ENCODE data around the gene PPT1.
A peak's percentile ranks its signal among the peaks of the same experiment; 100 is the strongest.

PPT1 gene

DNA sequence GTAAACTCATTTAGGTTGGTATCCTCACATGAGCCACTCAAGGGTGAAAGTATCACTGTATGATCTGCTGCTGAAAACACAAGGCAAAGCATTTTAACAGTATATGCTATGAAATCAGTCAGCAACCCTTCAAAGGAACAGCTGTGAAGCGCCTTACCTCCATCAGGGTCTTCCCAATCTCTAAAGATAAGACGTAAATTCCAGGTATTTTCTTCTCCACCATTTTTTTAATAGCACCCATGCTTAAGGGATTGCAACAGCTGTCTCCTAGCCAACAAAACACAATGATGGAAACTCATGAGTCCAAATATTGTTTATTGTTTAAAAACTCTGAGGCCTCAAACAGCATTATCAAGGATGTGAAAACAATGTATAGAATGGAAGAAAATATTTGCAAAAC lies 4.8 kb downstream of the PPT1 start:
- DNase-seq, result no peak

DNA sequence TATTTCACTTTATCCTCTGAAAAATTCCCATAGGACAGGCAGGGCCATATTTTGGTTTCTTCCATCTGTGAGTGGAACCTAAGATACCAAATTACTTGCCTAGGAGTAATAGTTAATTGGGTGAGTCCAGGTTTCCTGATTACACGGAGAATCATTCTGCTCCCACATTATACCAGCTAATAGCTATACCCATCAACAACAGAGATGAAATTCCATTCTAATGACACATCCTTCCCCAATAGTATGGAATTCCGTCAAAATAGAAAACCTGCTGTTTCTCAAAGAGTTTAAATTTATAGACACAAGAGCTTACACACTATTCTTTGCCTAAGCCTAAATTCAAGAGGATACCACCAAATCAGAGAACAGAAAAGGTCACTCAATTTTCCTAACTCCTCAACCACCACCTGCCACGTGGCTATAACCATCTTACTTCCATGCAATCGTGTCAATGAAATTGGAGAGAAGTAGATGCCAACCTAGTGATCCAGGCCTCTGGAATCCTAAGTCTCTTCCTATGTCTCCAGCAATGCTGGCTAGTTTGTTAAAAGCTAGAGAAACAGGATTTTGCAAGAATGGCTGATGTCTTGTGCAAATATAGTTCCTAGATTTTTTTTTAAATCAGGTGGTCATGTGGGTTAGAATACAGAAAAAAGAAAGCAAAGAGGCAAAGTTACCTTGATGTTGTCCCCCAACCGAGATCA lies 6.2 kb downstream of the PPT1 start:
- no peak for DNase-seq

DNA sequence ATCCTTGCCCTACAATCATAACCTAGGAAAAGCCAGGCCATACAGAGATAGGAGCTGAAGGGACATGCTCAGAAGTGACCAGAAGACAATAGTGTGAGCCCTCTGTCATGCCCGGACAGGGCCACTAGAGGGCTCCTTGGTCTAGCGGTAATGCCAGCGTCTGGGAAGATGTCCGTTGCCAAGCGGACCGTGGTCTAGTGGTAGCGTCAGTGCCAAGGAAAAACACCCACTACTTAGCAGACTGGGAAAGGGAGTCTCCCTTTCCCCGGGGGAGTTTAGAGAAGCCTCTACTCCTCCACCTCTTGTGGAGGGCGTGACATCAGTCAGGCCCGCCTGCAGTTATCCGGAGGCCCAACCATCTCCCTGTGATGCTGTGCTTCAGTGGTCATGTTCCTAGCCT lies 12.3 kb downstream of the PPT1 start:
- DNase-seq, result peak; percentile 44

DNA sequence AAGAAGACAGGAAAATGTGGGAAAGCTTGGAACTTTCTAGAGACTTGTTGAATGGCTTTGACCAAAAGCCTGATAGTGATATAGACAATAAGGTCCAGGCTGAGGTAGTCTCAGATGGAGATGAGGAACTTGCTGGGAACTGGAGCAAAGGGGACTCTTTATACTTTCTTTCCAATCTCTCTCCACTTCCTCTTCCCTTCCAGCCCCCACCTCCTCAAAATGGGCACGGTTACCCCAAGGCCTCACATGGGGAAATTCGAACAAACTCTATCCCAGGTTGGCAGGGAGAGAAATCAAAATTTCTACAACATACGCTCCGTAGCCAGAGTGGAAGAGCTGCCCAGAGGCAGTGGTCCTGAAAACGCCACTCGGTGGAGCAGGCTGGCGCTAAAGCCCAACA lies 15.2 kb downstream of the PPT1 start:
- DNase-seq, result no peak

DNA sequence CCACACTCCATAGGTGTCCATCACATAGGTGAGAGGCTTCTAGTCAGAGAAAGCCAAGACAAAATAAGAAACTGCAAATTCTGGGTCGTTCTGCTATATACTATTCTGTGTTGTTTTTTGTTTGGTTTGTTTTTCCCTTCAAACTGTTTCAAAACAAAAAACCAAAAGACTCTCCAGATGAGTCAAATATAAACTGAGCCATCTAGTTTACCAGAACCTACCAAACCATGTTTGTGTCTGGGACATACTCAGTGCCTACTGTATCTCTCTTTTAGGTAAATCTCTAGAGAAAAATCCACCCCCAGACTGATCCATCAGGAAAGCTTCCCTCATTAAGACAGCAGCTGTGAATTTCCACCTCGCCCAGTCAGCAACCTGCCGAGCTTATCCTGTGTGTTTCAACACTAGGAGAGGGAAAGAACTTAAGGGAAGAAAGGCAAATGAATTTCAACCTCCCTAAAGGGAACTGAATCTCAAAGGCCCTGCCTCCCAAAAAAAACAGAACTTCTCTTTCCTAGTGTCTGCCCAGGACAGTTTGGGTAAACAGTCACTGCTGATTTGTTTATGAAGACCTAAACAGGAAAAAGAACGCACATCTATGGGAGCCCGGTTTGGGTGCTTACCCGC lies 17.2 kb downstream of the PPT1 start:
- DNase-seq, result no peak

DNA sequence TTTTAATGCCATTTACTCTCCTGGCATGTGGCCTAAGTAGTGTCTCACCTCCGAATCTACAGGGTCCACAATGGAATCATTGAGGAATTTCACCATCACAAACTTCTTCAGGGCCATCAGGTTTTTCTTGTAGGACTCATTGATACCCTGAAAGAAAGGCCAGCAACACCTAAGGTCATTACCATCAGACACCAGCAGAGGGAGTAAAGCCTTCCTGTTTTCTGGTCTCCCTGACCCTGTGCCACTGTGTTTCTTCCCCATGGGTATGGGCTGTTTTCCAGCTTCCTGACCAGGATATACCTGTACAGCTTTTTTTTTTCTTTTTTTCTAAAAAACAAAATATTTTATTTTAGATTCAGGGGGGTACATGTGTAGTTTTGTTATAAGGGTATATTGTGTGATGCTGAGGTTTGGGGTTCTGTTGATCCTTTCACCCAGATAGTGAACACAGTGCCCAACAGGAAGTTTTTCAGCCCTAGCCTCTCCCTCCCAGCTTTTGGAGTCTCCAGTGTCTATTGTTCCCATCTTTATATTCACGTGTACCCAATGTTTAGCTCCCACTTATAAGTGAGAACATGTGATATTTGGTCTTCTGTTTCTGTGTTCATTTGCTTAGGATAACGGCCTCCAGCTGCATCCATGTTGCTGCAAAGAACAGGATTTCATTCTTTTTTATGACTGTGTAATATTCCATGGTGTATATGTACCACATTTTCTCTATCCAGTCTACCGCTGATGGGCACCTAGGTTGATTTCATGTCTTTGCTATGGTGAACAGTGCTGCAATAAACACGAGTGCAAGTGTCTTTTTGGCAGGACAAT lies 18.3 kb downstream of the PPT1 start:
- DNase-seq, result peak; percentile 19

DNA sequence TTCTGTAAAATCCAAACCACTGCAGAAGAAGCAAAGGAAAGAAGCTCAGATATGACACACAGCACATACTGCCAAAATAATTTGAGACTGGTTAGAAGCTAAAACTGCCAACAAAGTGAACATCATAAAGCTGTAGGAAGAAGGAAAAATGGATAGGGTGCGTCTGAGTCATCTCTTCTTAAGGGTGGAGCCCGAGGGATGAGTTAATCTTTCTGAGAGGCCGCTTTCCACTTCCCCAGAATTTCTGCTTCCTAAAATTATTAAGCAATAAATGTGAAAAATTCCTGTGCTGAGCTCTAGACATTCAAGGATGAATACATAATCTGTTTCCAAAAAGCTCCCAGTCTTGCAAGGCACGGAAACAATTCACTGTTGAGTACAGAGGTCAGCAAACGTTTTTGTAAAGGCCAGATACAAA lies 20.1 kb downstream of the PPT1 start:
- DNase-seq, result no peak

DNA sequence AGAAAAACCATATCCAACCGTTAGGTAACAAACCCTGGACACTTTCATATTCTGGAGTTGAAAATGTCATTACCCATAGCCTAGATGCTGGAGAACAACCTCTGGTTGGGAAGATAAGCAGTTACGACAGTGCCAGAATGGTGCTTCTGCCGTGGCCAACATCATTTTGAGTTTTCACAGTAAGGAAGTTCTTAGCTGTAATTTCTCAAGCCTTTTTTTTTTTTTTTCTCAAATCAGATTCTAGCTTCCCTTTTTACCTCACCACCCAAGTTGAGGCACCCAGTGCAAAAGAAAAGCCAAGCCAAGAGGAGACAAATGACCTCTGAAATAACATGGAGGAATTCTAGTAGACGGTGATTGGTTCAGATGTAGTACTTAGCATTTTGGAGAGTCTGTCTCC lies 21.8 kb downstream of the PPT1 start:
- no peak for DNase-seq

DNA sequence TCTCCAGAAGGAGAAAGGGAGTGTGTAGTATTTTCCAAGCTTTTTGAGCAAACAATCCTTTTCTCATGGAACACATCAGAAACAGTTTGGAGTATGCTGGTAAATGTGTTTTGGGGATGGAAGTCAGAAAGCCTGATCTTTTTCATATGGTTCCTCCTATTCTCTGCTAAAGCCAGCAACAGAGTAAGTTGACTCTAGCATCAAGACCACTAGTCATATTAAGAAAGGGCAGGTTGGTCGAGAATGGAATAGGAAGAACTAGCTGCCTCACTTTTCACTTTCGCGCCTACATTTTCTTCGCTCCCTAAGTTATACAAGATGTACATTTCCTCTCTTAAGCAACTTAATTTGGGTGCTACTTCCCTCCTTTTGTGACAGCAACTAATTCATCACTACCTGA lies 24.0 kb downstream of the PPT1 start:
- no peak for DNase-seq

DNA sequence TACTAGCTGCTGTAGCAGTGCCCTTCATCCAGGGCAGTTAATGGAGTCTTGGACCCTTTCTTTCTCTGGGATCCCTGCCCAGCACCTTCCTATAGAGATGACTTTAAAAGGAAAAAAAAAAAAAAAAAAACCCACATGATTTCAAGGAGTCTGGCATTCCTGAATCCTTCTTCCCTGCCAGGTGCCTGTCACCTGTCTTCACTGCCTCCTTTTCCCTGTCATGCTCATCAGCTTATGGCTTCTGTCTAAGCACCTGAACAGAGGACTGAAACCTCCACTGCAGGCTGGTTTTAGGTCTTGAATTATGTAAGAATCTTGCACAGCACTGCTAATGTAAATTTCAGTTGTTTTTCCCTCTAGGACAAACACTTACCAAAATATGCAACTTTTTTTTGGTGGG lies 24.9 kb downstream of the PPT1 start:
- DNase-seq, result no peak

DNA sequence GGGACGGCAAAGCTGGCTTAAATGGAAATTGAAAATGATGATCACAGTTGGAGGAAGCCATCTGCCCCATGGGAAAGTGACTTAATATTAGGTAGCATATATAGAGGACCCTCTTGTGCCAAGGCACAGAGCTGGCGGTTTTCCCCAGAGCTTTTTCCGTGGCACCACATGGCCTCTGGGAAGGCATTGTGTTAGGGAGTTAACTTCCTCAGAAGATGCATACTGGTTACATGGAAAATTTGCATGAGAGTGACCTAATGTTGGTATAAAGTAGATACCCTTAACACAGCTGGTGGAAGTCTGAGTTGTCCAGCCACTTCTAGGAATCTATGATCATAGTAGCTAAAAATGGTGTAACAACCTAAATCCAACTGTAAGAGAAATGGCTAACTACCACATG lies 29.2 kb downstream of the PPT1 start:
- DNase-seq, result no peak

DNA sequence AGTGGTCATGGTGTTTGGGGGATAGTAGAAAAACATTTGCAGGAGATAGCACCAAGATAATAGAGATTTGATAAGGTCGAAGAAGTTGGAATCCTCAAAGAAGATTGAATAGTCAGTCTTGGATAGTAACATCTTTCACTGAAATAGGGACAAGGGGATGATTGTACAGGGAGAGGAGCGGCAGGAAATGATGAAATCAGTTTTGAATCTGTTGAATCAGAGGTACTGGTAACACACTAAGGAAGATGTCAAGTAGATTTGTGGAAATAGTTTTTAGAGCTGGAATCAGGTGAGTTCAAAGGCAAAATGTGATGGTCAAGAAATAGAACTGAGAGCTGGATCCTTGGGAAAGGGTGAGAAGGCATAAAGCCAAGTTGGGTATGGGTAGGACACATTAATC lies 30.0 kb downstream of the PPT1 start:
- DNase-seq, result no peak

DNA sequence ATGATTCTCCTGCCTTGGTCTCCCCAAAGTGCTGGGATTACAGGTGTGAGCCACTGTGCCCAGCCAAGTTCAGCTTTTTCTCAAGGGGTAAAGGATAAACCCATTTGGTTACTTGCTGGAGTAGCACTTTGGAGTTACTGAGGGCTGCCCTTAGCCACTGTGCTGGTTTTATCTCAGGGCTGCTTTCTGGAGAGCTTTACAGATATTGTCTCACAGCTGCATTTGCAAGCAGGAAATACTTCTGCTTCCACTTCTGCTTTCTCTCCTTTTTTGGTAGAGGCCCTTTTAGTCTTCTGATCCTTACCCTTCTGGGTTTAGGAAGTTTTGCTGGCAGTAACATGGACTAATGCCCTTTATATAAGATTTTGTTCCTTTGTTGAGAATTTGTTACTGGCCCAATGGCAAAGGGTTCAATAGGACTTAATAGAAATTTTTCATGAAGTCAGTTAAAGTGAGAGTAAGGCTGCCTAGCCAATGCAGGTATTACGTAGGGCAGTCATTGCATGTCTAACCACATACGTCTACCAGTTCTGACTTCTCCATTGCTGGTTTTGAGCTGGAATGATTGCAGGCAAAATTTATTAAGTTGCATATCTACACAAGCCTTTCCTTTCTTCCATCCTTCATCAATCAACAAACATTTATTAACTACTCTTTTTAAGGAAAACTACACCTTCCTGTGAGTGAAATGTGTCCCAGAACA lies 32.1 kb downstream of the PPT1 start:
- peak; percentile 18 for DNase-seq

DNA sequence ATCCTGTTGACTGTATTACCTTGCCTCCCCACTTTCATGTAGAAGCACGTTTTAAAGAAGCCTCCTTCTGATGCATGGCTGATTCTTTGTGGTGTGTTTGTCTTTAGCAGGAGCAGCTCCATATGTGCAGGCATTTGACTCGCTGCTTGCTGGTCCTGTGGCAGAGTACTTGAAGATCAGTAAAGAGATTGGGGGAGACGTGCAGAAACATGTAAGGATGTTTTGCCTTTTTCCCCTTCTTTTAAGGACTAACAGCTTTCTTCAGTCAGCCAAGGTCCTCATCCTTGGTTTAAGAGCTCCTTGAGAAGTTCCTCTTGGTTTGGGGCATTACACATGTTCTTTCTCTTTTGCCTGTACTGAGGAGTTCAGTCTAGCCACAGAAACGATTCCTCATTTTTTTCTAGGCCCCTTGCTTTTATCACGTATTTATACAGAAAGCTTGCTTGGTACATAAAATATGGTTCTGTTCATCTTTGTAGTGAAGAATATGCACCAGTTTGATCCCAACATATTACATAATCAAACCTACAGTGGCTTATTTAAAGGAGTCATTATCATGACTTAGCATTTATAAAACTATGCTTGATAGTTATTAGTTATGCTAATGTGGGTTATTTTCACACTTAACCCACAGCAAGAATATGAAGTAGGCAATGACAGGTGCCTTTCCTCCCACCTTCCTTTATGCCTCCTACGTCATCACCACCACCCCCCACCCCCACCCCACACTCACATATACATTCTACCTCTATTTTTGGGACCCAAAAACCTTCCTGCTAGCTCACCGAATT lies 36.9 kb downstream of the PPT1 start:
- DNase-seq, result no peak

DNA sequence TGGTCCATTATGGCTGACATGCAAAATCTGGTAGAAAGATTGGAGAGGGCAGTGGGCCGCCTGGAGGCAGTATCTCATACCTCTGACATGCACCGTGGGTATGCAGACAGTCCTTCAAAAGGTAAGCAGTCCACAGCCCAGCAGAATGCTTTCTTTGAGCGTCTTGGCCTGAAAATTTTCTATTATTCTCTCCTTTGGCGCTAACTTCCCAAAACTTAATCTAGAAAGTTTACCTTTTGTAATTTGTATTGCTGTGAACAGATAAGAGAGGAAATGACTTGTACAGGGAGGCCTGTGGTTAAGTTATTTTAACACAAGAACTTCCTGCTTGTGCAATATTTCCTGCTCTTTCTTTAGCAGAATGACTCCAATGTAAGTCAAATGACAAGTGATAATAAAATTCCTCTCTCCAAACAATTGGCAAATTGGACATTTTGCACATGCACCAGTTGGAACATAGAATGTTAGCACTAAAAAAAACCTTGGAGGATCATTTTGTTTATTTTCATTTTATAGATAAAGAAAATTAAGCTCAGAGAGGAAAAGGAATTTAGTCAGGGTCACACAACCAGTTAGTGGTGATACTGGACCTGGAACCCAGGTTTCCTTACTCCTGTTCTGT lies 37.6 kb downstream of the PPT1 start:
- DNase-seq, result no peak

DNA sequence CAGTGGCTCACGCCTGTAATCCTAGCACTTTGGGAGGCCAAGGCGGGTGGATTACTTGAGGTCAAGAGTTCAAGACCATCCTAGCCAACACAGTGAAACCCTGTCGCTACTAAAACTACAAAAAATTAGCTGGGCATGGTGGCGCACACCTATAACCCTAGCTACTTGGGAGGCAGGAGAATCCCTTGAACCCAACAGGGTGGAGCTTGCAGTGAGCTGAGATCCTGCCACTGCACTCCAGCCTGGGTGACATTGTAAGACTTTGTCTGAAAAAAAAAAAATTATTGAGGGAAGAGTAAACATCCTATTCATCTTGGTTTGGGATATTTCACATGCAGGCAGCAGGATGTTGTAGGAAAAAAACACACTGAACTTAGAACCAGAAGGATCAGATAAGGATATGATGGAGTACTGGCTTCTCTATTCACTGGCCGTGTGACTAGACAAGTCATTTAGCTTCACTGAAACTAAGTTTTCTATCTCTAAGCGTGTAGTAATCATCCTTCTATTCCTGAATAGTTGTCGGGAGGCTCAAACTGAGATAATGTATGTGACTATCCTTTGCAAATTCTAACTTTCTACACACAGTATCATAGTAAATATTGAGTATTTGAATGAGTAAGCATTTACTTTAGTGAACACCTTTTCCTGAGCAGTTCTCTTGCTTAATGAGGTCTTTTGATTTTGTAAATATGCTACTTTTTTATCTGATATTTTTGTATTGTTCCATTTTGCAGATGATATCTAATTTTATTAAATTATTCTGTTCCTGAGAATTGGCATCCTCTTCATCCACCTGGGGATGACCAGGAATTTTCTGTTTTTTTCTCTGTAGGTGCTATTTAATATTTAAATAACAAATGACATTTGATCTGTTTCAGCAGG lies 38.4 kb downstream of the PPT1 start:
- DNase-seq, result no peak

DNA sequence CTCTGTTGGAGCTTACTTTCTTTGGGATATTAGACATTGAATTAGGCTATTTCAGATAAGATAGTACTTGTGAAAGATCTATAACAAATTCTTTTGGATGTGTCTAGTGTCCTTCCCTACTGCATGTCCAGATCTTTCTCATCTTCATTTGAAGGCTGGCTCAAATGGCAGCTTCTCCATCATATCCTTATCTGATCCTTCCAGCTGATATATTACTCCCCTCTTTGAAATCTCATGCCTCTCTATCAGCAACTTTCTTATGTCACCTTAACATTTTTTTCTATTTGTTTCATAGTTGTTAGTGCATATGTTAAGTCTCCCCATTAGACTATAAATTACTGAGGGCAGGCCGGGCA lies 39.0 kb downstream of the PPT1 start:
- no peak for DNase-seq

DNA sequence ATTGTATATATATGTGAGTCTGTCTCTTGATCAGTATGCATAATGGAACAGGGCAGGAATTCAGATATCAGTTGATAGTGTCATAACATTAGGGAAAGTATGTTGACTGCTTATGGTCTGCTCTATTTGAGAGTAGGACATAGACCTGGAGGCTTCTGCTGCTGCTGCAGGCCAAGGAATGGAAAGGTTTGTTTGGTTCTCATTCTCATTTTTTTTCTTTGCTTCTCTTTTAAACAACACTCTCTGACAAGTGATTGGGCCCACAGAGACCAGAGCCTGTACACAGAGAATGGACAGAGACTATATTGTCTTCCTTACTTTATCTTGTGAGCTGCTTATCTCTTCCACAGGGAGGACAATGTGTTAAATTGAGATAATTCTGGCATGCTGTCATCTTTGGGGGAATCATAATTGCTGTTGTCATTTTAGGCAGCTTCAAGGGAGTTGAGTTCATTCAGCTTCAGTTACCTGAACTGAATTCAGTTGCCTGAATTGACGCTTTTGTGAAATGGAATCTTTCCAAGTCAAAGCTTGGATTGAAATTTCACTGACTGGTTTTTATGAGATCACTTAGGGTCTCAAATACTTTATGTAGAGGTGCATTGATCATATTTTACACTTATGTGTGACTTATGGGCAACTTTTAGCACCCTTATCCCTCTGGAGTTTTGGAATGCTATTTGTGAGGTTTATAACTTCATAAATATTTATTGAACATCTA lies 39.6 kb downstream of the PPT1 start:
- DNase-seq, result no peak

DNA sequence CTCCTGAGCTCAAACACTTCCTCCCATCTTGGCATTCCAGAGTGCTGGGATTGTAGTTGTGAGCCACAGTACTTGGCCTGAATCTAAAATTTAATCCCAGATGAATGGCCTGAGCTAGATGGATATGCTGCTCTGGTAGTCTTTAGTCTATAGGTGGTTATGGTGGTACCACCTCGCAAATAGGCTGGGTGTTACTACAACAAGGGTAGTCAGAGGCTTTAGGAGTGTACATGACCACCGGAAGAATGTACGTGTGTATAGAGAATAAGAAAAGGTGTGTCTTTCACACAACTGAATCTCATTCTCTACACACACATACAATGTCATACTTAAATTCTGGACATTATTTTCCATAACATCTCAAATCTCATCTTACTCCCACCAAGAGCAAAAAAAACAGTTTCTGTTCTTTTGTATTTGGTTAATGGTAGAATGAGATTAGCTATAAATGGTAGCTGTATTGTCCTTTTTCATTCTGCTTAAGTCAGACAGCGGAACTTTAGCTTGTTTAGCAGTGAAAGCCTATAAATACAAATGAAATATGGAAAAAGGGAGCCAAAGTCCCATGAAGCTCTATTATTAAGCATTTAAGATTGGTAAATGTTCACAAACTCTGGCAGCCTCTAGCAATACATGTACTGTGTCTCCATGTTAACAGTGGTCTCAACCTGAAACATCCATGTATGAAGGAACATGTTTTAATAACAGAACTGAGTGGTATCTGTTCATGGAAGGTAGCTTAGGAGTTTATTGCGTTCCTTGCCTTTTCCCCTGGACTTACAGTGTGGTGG lies 40.3 kb downstream of the PPT1 start:
- DNase-seq, result no peak
